Omental fat pad (tissue), 4 donors: ENCODE measurements around the gene ELL. TPM values are rescaled to one million over a fixed set of nuclear protein-coding genes. Genes with fewer than 3 reads are reported as not detected.

Source experiments
- ATAC-seq: fragments of 150-250 bp; one replicate; pipeline ENCODE4 v1.9.1; 2016; ENCODE audit warnings: mild to moderate bottlenecking, moderate library complexity; ENCODE audit not compliant: low FRiP score
- DNase-seq: peaks from one replicate; pipeline ENCODE4 v3.0.0-alpha.2; 2019; ENCODE audit warnings: low spot score
- total RNA-seq, 4 donors: library from RNA; depleted of rRNA; stranded (reverse); fragments of >200 nt; gene quantifications; one replicate each; pipeline ENCODE4 v1.1.0, GENCODE V29; 2016
- TF ChIP-seq, protein P1 (sequence below), 3 donors: fragments of 450-650 bp; IDR thresholded peaks; one replicate each; pipeline ENCODE4 v1.5.1; 2016 to 2017; ENCODE audit warnings: antibody characterized with exemption in 3 of 3, mild to moderate bottlenecking in 3 of 3, moderate library complexity in 2 of 3

ELL gene
- total RNA-seq, 4 donors from 2014 or later, result 18.1 to 43.1 (median 24.8) TPM

DNA sequence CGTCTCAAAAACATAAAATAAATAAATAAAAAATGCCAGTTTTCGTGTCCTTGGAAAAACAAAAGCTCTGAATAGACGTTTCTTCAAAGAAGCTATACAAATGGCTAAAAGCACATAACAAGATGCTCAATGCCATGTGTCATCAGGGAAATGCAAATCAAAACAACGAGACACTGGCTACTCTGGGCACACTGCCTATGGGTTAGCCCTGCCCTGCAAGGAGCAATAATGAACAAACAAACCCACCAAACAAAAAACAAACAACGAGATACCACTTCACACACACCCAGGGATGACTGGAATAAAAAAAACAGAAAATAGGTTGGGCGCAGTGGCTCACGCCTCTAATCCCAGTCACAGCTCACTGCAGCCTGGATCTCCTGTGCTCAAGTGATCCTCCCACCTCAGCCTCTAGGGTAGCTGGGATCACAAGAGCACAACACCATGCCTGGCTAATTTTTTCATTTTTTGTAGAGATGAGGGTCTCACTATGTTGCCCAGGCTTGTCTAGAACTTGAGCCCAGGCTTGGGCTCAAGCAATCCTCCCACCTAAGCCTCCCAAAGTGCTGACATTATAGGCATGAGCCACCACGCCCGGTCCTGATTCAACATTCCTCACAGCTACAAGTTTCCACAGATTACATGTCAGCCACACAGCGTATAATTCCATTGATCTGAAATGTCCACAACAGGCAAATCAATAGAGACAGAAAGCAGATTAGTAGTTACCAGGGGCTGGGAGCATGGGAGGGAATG, 68.4 kb downstream of the ELL start:
- TF ChIP-seq, protein P1, sequence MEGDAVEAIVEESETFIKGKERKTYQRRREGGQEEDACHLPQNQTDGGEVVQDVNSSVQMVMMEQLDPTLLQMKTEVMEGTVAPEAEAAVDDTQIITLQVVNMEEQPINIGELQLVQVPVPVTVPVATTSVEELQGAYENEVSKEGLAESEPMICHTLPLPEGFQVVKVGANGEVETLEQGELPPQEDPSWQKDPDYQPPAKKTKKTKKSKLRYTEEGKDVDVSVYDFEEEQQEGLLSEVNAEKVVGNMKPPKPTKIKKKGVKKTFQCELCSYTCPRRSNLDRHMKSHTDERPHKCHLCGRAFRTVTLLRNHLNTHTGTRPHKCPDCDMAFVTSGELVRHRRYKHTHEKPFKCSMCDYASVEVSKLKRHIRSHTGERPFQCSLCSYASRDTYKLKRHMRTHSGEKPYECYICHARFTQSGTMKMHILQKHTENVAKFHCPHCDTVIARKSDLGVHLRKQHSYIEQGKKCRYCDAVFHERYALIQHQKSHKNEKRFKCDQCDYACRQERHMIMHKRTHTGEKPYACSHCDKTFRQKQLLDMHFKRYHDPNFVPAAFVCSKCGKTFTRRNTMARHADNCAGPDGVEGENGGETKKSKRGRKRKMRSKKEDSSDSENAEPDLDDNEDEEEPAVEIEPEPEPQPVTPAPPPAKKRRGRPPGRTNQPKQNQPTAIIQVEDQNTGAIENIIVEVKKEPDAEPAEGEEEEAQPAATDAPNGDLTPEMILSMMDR (IDR thresholded peaks at IDR 0.05), result no peak
- ATAC-seq (no peak), DNase-seq (no peak)

DNA sequence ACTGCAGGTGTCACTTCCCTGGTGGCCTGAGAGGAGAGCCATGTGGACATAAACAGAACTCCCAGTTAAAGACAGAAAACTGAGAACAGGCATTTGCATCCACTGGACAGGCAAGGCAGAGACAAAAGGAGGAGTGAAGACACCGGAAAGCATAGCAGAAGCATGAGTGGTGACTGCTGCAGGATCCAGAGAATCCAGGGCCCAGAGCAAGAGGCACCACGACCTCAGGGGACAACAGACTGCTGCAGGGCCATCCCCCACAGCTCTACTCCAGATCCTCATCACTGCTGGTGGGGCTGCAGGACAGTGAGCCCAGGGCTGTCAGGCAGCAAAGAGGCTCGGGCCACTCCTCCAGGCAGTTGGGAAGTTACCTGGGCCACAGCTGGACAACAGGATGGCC, 69.5 kb downstream of the ELL start:
- no peak for DNase-seq
- ATAC-seq, result no peak
- TF ChIP-seq, protein P1 (IDR thresholded peaks at IDR 0.05), result no peak

DNA sequence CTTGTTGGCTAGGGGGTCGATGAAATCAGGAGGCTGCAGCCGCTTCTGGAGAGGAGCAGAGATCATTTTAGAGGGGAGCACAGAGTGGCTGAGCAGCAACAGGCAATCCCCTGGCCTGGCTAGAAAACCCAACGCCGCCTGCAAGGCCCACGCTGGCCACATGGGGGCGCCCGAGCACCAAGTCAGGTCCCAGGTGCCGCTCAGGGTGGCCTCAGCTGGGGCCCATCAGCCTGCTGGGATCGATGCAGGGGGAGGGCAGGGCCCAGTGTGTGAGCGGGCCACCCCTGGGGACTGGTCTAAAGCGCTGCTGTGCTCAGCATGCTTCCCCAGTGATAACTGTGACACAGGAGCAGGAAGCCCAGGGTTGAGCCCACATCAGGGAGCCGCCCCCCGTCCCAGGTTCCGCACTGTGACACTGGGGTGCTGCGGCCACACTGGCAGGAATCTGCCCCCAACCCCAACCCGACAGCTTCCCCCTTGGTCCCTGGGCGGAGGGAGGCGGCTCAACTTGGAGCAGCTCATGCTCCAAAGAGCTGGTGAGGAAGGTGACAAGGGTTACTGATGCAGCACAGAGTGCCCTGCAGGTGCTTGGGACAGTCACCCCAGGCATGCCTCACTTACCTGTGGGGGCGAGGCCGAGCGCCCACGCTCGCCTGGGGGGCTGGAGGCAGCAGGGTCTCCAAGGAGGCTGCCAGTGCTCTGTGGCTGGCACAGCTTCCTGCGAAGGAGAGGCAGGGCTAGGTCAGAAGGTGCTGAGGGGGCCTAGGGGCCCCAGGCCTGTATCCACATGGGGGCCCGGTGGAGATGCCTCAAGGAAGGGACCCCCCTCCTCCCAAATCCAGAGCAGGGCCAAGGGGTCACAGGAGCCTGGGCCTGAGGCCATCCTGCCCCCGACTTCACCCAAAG, 70.7 kb downstream of the ELL start:
- ATAC-seq, result peak; percentile 47
- TF ChIP-seq, protein P1 (IDR thresholded peaks at IDR 0.05), result peak in 1 of 3 donors; percentile 97
- DNase-seq, result peak; percentile 98

GRCh38 chr19:18450021-18450930, 71.6 kb downstream of the ELL start:
- TF ChIP-seq, protein P1 (IDR thresholded peaks at IDR 0.05), result no peak
- ATAC-seq, result no peak
- DNase-seq, result no peak

DNA sequence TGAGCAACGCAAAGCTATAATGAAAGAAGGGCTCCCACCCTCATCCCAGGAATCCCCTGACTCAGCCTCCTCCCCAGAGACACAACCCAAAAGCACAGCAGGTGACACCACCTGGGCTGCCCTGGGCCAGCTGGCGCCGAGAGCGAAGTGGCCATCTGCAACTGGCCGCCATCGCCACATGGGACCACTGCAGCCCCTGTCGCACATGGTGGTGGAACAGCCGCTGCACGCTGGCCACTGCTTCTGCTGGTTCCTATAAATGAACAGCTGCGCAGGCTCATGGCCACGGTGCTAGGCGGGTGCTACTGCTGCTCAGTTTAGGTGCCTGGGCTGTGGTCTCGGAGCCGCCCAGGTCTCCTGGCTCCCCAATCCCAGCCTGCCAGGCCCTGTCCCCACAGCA, 72.3 kb downstream of the ELL start:
- no peak for ATAC-seq
- DNase-seq, result no peak
- TF ChIP-seq, protein P1 (IDR thresholded peaks at IDR 0.05), result no peak

- no peak for ATAC-seq
- no peak for DNase-seq
- TF ChIP-seq, protein P1 (IDR thresholded peaks at IDR 0.05), result no peak
Observed at GRCh38 chr19:18446811-18447359, 75.0 kb downstream of the ELL start.
